SK-N-SH treated with all-trans-retinoic acid at 6 μM for 48 hours (cell line): ENCODE measurements around the gene CCDC6.

ENCODE experiments used
- ATAC-seq: fragments of 200-7000 bp; cut with Tn5 transposase; 3 replicates; pipeline ENCODE4 v1.9.1; 2020; ENCODE audit warnings: mild to moderate bottlenecking, moderate library complexity
- ARNTL ChIP-seq: fragments of 450-650 bp; formaldehyde crosslinking; IDR thresholded peaks from 2 replicates; pipeline ENCODE4 v1.5.0; 2020; ENCODE audit warnings: low read depth, mild to moderate bottlenecking, moderate library complexity, borderline replicate concordance
- BACH2 ChIP-seq: fragments of 250-450 bp; sonication (Bioruptor Pico); IDR thresholded peaks from 2 replicates; pipeline ENCODE4 v1.9.0; 2021; ENCODE audit warnings: mild to moderate bottlenecking, borderline replicate concordance
- CREB5 ChIP-seq: fragments of 250-450 bp; sonication (Bioruptor Pico); IDR thresholded peaks from 2 replicates; pipeline ENCODE4 v1.5.1; 2020; ENCODE audit warnings: low read depth, mild to moderate bottlenecking, moderate library complexity
- CSDC2 ChIP-seq: fragments of 250-450 bp; sonication (Bioruptor Pico); IDR thresholded peaks from 2 replicates; pipeline ENCODE4 v1.5.0; 2020; ENCODE audit warnings: mild to moderate bottlenecking, moderate library complexity
- ESRRG ChIP-seq: fragments of 250-450 bp; sonication (Bioruptor Pico); IDR thresholded peaks from 2 replicates; pipeline ENCODE4 v1.6.1; 2021; ENCODE audit warnings: mild to moderate bottlenecking
- GLIS3 ChIP-seq: fragments of 250-450 bp; sonication (Bioruptor Pico); IDR thresholded peaks from 2 replicates; pipeline ENCODE4 v1.5.0; 2020; ENCODE audit warnings: mild to moderate bottlenecking, moderate library complexity
- ISL1 ChIP-seq: fragments of 250-450 bp; sonication (Bioruptor Pico); IDR thresholded peaks from 2 replicates; pipeline ENCODE4 v2.1.2; 2022; ENCODE audit warnings: mild to moderate bottlenecking, moderate library complexity
- OSR1 ChIP-seq: fragments of 250-450 bp; sonication (Bioruptor Pico); IDR thresholded peaks from 2 replicates; pipeline ENCODE4 v1.8.0; 2022; ENCODE audit warnings: moderate library complexity, mild to moderate bottlenecking, inconsistent platforms
- PPARA ChIP-seq: fragments of 250-450 bp; sonication (Bioruptor Pico); IDR thresholded peaks from 2 replicates; pipeline ENCODE4 v1.5.0; 2020; ENCODE audit warnings: mild to moderate bottlenecking, borderline replicate concordance
- RARB ChIP-seq: fragments of 250-450 bp; sonication (Bioruptor Pico); IDR thresholded peaks from 2 replicates; pipeline ENCODE4 v1.8.0; 2021; ENCODE audit warnings: mild to moderate bottlenecking, moderate library complexity
- SNAI2 ChIP-seq: fragments of 250-450 bp; sonication (Bioruptor Pico); IDR thresholded peaks from 2 replicates; pipeline ENCODE4 v1.5.0; 2020; ENCODE audit warnings: mild to moderate bottlenecking, moderate library complexity
- TCF4 ChIP-seq: fragments of 250-450 bp; sonication (Bioruptor Pico); IDR thresholded peaks from 2 replicates; pipeline ENCODE4 v1.8.0; 2021; ENCODE audit warnings: mild to moderate bottlenecking, moderate library complexity, borderline replicate concordance
- TOX ChIP-seq: fragments of 250-450 bp; sonication (Bioruptor Pico); IDR thresholded peaks from 2 replicates; pipeline ENCODE4 v1.8.0; 2021; ENCODE audit warnings: mild to moderate bottlenecking, moderate library complexity, borderline replicate concordance
- TSHZ2 ChIP-seq: fragments of 250-450 bp; sonication (Bioruptor Pico); IDR thresholded peaks from 2 replicates; pipeline ENCODE4 v1.5.0; 2020; ENCODE audit warnings: mild to moderate bottlenecking, moderate library complexity
- ZC3H10 ChIP-seq: fragments of 250-450 bp; sonication (Bioruptor Pico); IDR thresholded peaks from 2 replicates; pipeline ENCODE4 v1.5.1; 2021; ENCODE audit warnings: mild to moderate bottlenecking, moderate library complexity
- ZFP3 ChIP-seq: fragments of 250-450 bp; sonication (Bioruptor Pico); IDR thresholded peaks from 2 replicates; pipeline ENCODE4 v1.5.0; 2020; ENCODE audit warnings: mild to moderate bottlenecking, moderate library complexity
- ZFP30 ChIP-seq: fragments of 450-650 bp; formaldehyde crosslinking; IDR thresholded peaks from 2 replicates; pipeline ENCODE4 v1.5.0; 2022; ENCODE audit warnings: mild to moderate bottlenecking, moderate library complexity
- ZNF565 ChIP-seq: fragments of 450-650 bp; formaldehyde crosslinking; conservative IDR thresholded peaks from 2 replicates; pipeline ENCODE4 v1.5.0; 2020; ENCODE audit warnings: low read depth, mild to moderate bottlenecking, moderate library complexity
- ZNF70 ChIP-seq: fragments of 450-650 bp; formaldehyde crosslinking; IDR thresholded peaks from 2 replicates; pipeline ENCODE4 v1.5.0; 2020; ENCODE audit warnings: mild to moderate bottlenecking, moderate library complexity
- ZNF8 ChIP-seq: fragments of 450-650 bp; formaldehyde crosslinking; IDR thresholded peaks from 2 replicates; pipeline ENCODE4 v1.5.0; 2020; ENCODE audit warnings: mild to moderate bottlenecking, moderate library complexity
- TF ChIP-seq, protein P1 (sequence below): fragments of 250-450 bp; sonication (Bioruptor Pico); IDR thresholded peaks from 2 replicates; pipeline ENCODE4 v1.8.0; 2021; ENCODE audit warnings: low read depth, mild to moderate bottlenecking, moderate library complexity, borderline replicate concordance
- TF ChIP-seq, protein P2 (sequence below): fragments of 250-450 bp; sonication (Bioruptor Pico); IDR thresholded peaks from 2 replicates; pipeline ENCODE4 v1.5.1; 2021; ENCODE audit warnings: mild to moderate bottlenecking, moderate library complexity

Gene CCDC6

DNA sequence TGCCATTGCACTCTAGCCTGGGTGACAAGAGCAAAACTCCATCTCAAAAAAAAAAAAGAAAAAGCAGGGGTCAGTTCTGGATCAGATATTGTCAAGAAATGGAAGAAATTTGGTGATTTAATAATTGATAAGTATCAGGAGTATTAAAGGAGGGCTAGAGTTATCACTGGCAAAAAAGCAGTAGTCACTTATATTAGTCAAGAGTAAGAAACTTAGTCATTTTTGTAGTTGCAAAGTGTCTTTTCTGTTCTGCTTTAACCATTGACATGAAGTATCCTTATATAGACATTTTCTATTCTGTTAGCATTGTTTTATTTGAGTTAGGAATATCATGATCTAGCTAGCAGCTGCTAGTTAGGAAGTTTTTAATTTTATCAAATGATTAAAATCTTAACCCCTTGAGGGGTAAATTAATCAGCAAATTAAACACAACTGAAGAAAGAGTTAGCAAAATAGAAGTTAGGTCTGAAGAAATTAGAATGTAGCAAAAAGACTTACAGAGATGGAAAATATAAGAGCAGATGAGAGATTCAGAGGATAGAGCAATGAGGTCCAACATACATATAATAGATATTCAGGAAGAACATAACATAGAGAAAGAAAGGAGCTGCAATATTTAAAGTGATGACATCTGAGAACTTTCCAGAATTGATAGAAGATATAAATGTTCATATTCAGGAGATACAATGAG, 7.3 kb upstream of the CCDC6 start:
- no peak for ATAC-seq
- TF ChIP-seq ZFP30, result peak; percentile 99
- TF ChIP-seq SNAI2, result no peak

GRCh38 chr10:59910867-59911266, 4.5 kb upstream of the CCDC6 start:
- TF ChIP-seq ZNF70 (CRISPR knock-in tag) (no peak), ESRRG (CRISPR knock-in tag) (no peak), ZNF8 (CRISPR knock-in tag) (no peak)
- ATAC-seq, result no peak

DNA sequence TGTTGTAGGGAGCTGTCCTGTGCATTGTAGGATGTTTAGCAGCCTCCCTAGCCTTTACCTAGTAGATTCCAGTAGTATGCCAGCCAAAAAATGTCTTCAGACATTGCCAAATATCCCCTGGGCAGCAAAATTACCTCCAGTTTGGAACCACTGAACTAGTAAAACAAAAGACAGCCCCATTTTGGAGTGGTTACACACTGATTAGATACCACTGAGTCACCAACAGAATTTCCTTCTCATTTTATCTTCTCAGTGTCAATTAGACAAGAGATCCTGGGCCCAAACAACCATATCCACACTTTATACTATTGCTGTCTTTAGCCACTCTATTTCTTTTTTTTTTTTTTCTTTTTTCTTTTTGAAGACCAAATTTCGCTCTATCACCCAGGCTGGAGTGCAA, 3.5 kb upstream of the CCDC6 start:
- no peak for ATAC-seq
- TF ChIP-seq TSHZ2 (CRISPR knock-in tag), result no peak
- no peak for TF ChIP-seq OSR1 (CRISPR knock-in tag)
- TF ChIP-seq ARNTL (CRISPR knock-in tag), result no peak
- no peak for TF ChIP-seq GLIS3 (CRISPR knock-in tag)

DNA sequence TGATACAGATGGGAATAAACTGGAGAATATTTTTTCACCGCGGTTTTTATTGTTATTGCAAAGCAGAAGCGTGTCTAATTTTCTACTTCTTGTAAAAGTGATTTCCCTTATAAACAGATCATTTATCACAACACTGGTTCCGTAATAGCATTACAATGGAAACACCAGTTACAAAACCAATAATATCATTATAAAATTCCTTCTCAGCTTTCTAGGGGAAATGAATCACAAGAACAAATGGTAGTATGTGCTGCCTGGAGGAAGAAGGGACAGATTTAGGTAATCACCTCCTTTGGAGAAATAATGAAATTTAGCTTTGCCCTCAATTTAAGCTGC, 2.4 kb upstream of the CCDC6 start:
- ATAC-seq, result no peak
- no peak for TF ChIP-seq PPARA (CRISPR knock-in tag)
- no peak for TF ChIP-seq ZNF565
- TF ChIP-seq RARB, result no peak
- TF ChIP-seq ZFP3 (CRISPR knock-in tag), result no peak
- TF ChIP-seq ARNTL (CRISPR knock-in tag), result no peak
- no peak for TF ChIP-seq GLIS3 (CRISPR knock-in tag)
- TF ChIP-seq, protein P1, sequence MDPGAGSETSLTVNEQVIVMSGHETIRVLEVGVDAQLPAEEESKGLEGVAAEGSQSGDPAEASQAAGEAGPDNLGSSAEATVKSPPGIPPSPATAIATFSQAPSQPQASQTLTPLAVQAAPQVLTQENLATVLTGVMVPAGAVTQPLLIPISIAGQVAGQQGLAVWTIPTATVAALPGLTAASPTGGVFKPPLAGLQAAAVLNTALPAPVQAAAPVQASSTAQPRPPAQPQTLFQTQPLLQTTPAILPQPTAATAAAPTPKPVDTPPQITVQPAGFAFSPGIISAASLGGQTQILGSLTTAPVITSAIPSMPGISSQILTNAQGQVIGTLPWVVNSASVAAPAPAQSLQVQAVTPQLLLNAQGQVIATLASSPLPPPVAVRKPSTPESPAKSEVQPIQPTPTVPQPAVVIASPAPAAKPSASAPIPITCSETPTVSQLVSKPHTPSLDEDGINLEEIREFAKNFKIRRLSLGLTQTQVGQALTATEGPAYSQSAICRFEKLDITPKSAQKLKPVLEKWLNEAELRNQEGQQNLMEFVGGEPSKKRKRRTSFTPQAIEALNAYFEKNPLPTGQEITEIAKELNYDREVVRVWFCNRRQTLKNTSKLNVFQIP, result no peak
- no peak for TF ChIP-seq BACH2 (CRISPR knock-in tag)
- TF ChIP-seq TOX (CRISPR knock-in tag), result no peak
- TF ChIP-seq ZC3H10 (CRISPR knock-in tag), result no peak
- TF ChIP-seq CSDC2 (CRISPR knock-in tag), result no peak
- TF ChIP-seq SNAI2, result no peak
- TF ChIP-seq, protein P2, sequence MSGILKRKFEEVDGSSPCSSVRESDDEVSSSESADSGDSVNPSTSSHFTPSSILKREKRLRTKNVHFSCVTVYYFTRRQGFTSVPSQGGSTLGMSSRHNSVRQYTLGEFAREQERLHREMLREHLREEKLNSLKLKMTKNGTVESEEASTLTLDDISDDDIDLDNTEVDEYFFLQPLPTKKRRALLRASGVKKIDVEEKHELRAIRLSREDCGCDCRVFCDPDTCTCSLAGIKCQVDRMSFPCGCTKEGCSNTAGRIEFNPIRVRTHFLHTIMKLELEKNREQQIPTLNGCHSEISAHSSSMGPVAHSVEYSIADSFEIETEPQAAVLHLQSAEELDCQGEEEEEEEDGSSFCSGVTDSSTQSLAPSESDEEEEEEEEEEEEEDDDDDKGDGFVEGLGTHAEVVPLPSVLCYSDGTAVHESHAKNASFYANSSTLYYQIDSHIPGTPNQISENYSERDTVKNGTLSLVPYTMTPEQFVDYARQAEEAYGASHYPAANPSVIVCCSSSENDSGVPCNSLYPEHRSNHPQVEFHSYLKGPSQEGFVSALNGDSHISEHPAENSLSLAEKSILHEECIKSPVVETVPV, result no peak

GRCh38 chr10:59907918-59908807, 1.8 kb upstream of the CCDC6 start:
- peak; percentile 8; the same call in 1 of the 3 replicates for ATAC-seq
- no peak for TF ChIP-seq ESRRG (CRISPR knock-in tag)
- no peak for TF ChIP-seq ISL1 (CRISPR knock-in tag)
- no peak for TF ChIP-seq ZNF70 (CRISPR knock-in tag)
- no peak for TF ChIP-seq ZC3H10 (CRISPR knock-in tag)
- no peak for TF ChIP-seq OSR1 (CRISPR knock-in tag)
- TF ChIP-seq TCF4 (CRISPR knock-in tag), result no peak
- no peak for TF ChIP-seq RARB
- no peak for TF ChIP-seq ZNF8 (CRISPR knock-in tag)
- TF ChIP-seq ZNF565, result no peak
- no peak for TF ChIP-seq ZFP30
- TF ChIP-seq TSHZ2 (CRISPR knock-in tag), result no peak
- TF ChIP-seq SNAI2, result no peak
- TF ChIP-seq CREB5, result no peak
